H9 (cell line): ENCODE results near the gene MSL2. TPM values are rescaled to one million over a fixed set of nuclear protein-coding genes. Genes with fewer than 3 reads are reported as not detected.

ENCODE experiments used
- DNase-seq: peaks from one replicate; pipeline ENCODE4 v3.0.0-alpha.2; 2017
- H2AFZ ChIP-seq: one replicate; pipeline ENCODE4 v1.6.1; 2013; ENCODE audit warnings: mild to moderate bottlenecking, low read length, control low read depth, moderate library complexity
- H2AK5ac ChIP-seq: 2 replicates; pipeline ENCODE4 v1.6.1; 2013; ENCODE audit warnings: low read length, control low read depth, mixed read lengths; ENCODE audit not compliant: insufficient read length
- H2BK120ac ChIP-seq: one replicate; pipeline ENCODE4 v1.6.1; 2013; ENCODE audit warnings: low read depth, mild to moderate bottlenecking, low read length, control low read depth, inconsistent platforms; ENCODE audit not compliant: poor library complexity, severe bottlenecking
- H2BK12ac ChIP-seq: 2 replicates; pipeline ENCODE4 v1.6.1; 2013; ENCODE audit warnings: low read length, control low read depth, mixed read lengths, low read depth; ENCODE audit not compliant: insufficient read length
- H2BK15ac ChIP-seq: 2 replicates; pipeline ENCODE4 v1.6.1; 2013; ENCODE audit warnings: low read depth, low read length, control low read depth
- H2BK20ac ChIP-seq: one replicate; pipeline ENCODE4 v1.6.1; 2013; ENCODE audit warnings: low read depth, mild to moderate bottlenecking, low read length, control low read depth, inconsistent platforms; ENCODE audit not compliant: poor library complexity, severe bottlenecking
- H2BK5ac ChIP-seq: 2 replicates; pipeline ENCODE4 v1.6.1; 2013; ENCODE audit warnings: low read length, control low read depth, mixed read lengths; ENCODE audit not compliant: insufficient read length
- H3K14ac ChIP-seq: 2 replicates; pipeline ENCODE4 v1.6.1; 2013; ENCODE audit warnings: low read length, control low read depth; ENCODE audit not compliant: insufficient read depth
- H3K18ac ChIP-seq: 2 replicates; pipeline ENCODE4 v1.6.1; 2013; ENCODE audit warnings: low read depth, mild to moderate bottlenecking, mixed read lengths, low read length, control low read depth; ENCODE audit not compliant: insufficient read length
- H3K23ac ChIP-seq: 2 replicates; pipeline ENCODE4 v1.6.1; 2013; ENCODE audit warnings: low read length, control low read depth, mixed read lengths, low read depth; ENCODE audit not compliant: insufficient read length
- H3K23me2 ChIP-seq: 2 replicates; pipeline ENCODE4 v1.6.1; 2013; ENCODE audit warnings: low read depth, mild to moderate bottlenecking, mixed read lengths, low read length, control low read depth; ENCODE audit not compliant: insufficient read length, poor library complexity, severe bottlenecking
- H3K27ac ChIP-seq: 2 replicates; pipeline ENCODE4 v1.5.1; 2013; ENCODE audit warnings: low read length, control low read depth, mixed read lengths, low read depth; ENCODE audit not compliant: insufficient read length
- H3K27me3 ChIP-seq: 2 replicates; pipeline ENCODE4 v1.6.1; 2013; ENCODE audit warnings: low read length, control low read depth, inconsistent platforms; ENCODE audit not compliant: insufficient read depth
- H3K4ac ChIP-seq: 2 replicates; pipeline ENCODE4 v1.6.1; 2013; ENCODE audit warnings: low read depth, mild to moderate bottlenecking, control low read depth, inconsistent platforms, low read length, moderate library complexity
- H3K4me1 ChIP-seq: 2 replicates; pipeline ENCODE4 v1.6.1; 2013; ENCODE audit warnings: low read length, control low read depth, inconsistent platforms; ENCODE audit not compliant: insufficient read depth
- H3K4me2 ChIP-seq: 2 replicates; pipeline ENCODE4 v1.6.1; 2013; ENCODE audit warnings: low read length, control low read depth, mixed read lengths; ENCODE audit not compliant: insufficient read length, insufficient read depth
- H3K56ac ChIP-seq: 2 replicates; pipeline ENCODE4 v1.6.1; 2013; ENCODE audit warnings: low read depth, mild to moderate bottlenecking, mixed read lengths, low read length, control low read depth; ENCODE audit not compliant: insufficient read length
- H3K79me1 ChIP-seq: 2 replicates; pipeline ENCODE4 v1.6.1; 2013; ENCODE audit warnings: low read depth, mild to moderate bottlenecking, moderate library complexity, low read length, control low read depth, inconsistent platforms; ENCODE audit not compliant: insufficient read depth, poor library complexity, severe bottlenecking
- H3K79me2 ChIP-seq: 2 replicates; pipeline ENCODE4 v1.6.1; 2013; ENCODE audit warnings: low read length, control low read depth, inconsistent platforms; ENCODE audit not compliant: insufficient read depth
- H3K9ac ChIP-seq: 2 replicates; pipeline ENCODE4 v1.6.1; 2013; ENCODE audit warnings: low read length, control low read depth, mixed read lengths; ENCODE audit not compliant: insufficient read length; ENCODE audit errors: extremely low read depth
- H3K9me3 ChIP-seq: one replicate; pipeline ENCODE4 v1.6.1; 2013; ENCODE audit warnings: low read depth, low read length, inconsistent platforms; ENCODE audit not compliant: control insufficient read depth
- H3T11ph ChIP-seq: one replicate; pipeline ENCODE4 v1.6.1; 2013; ENCODE audit warnings: mild to moderate bottlenecking, low read length, control low read depth, inconsistent platforms
- H4K20me1 ChIP-seq: one replicate; pipeline ENCODE4 v1.6.1; 2013; ENCODE audit not compliant: control insufficient read depth, insufficient read length, insufficient read depth
- H4K5ac ChIP-seq: 2 replicates; pipeline ENCODE4 v1.6.1; 2013; ENCODE audit warnings: low read depth, mild to moderate bottlenecking, mixed read lengths, low read length, control low read depth; ENCODE audit not compliant: insufficient read length
- H4K8ac ChIP-seq: replicated peaks from 2 replicates; pipeline ENCODE4 v1.6.1; 2013; ENCODE audit warnings: low read length, control low read depth, mixed read lengths, low read depth; ENCODE audit not compliant: insufficient read length
- H4K91ac ChIP-seq: 2 replicates; pipeline ENCODE4 v1.6.1; 2013; ENCODE audit warnings: low read depth, mild to moderate bottlenecking, moderate library complexity, mixed read lengths, low read length, control low read depth; ENCODE audit not compliant: insufficient read length
- H3K27ac Mint-ChIP-seq, 3 experiments: 2 replicates in 2 of 3; 3 replicates in 1 of 3; pipeline ENCODE4 v1.8.0; 2020 to 2021; ENCODE audit warnings: mixed read lengths in 3 of 3, mild to moderate bottlenecking in 1 of 3, moderate library complexity in 1 of 3
- H3K27me3 Mint-ChIP-seq: 2 replicates; pipeline ENCODE4 v1.8.0; 2021; ENCODE audit warnings: low read depth, mild to moderate bottlenecking, moderate library complexity, mixed read lengths
- H3K36me3 Mint-ChIP-seq, 3 experiments: 2 replicates in 2 of 3; 3 replicates in 1 of 3; pipeline ENCODE4 v1.8.0; 2020 to 2021; ENCODE audit warnings: low read depth in 3 of 3, mixed read lengths in 3 of 3; ENCODE audit not compliant: insufficient read depth in 1 of 3
- H3K4me1 Mint-ChIP-seq, 2 experiments: 2 replicates each; pipeline ENCODE4 v1.8.0; 2020; ENCODE audit warnings: mixed read lengths in 2 of 2
- H3K4me3 Mint-ChIP-seq, 2 experiments: 2 replicates in 1 of 2; 3 replicates in 1 of 2; pipeline ENCODE4 v1.8.0; 2020 to 2021; ENCODE audit warnings: mild to moderate bottlenecking in 2 of 2, mixed read lengths in 2 of 2, moderate library complexity in 1 of 2
- H3K9me3 Mint-ChIP-seq, 2 experiments: 2 replicates in 1 of 2; 3 replicates in 1 of 2; pipeline ENCODE4 v1.8.0; 2020; ENCODE audit warnings: mild to moderate bottlenecking in 2 of 2, mixed read lengths in 2 of 2, moderate library complexity in 1 of 2
- CTCF ChIP-seq: fragments of 200-600 bp; sonication (generic); conservative IDR thresholded peaks from 3 replicates; pipeline ENCODE4 v1.8.0; 2021; ENCODE audit warnings: antibody characterized with exemption, mild to moderate bottlenecking
- WGBS: extraction: QIAGEN DNeasy Blood & Tissue Kit; methylation state at CpG from one replicate; pipeline ENCODE4 v1.1.7; 2013; ENCODE audit warnings: missing lambda C conversion rate, low lambda C conversion rate, mixed read lengths; ENCODE audit not compliant: insufficient read length; ENCODE audit errors: extremely low coverage; 5-methylcytosine and 5-hydroxymethylcytosine counted together
- total RNA-seq: library from RNA; stranded (reverse); gene quantifications from 2 replicates; pipeline ENCODE4 v1.2.1, GENCODE V29; 2021

The MSL2 gene
- total RNA-seq, 1 experiment from 2014 or later = 42.7 TPM

GRCh38 chr3:136189859-136190617 lies 6.1 kb downstream of the MSL2 start:
- H3K4me1 ChIP-seq = peaks cover 2% of the 10 kb centered on the region; the same call in 1 of the 2 replicates
- H3K79me2 ChIP-seq = peaks cover 74% of the 10 kb centered on the region
- H2BK15ac ChIP-seq = no peak overlapping the region
- no peak overlapping the region for H2BK12ac ChIP-seq
- H3K4ac ChIP-seq = no peak overlapping the region
- H3K79me1 ChIP-seq = peaks cover 6% of the 10 kb centered on the region
- H3K4me1 Mint-ChIP-seq = peaks cover 56 to 59% of the 10 kb centered on the region in 2 experiments
- TF ChIP-seq CTCF = no peak
- peaks cover 10 to 16% (median 11%) of the 10 kb centered on the region in 3 experiments for H3K36me3 Mint-ChIP-seq
- no peak overlapping the region for H3T11ph ChIP-seq
- H4K5ac ChIP-seq = no peak overlapping the region
- H3K23me2 ChIP-seq = no peaks in the 10 kb centered on the region
- H3K18ac ChIP-seq = no peak overlapping the region
- no peak overlapping the region for H3K4me3 Mint-ChIP-seq
- H3K27ac Mint-ChIP-seq = no peak overlapping the region
- H3K23ac ChIP-seq = no peak overlapping the region
- no peak overlapping the region for H3K56ac ChIP-seq
- H2BK5ac ChIP-seq = no peak overlapping the region
- H3K9me3 ChIP-seq = no peaks in the 10 kb centered on the region
- no peak overlapping the region for H2BK120ac ChIP-seq
- H3K27me3 ChIP-seq = no peaks in the 10 kb centered on the region
- DNase-seq = no peak
- H3K9me3 Mint-ChIP-seq = peaks cover 0 to under 1% of the 10 kb centered on the region in 2 experiments; a peak in 1 of 5 replicates
- no CpG with 5 or more reads among the region's 11 CpGs for WGBS
- H2AK5ac ChIP-seq = no peak overlapping the region
- H2AFZ ChIP-seq = no peak overlapping the region
- H4K20me1 ChIP-seq = no peaks in the 10 kb centered on the region
- no peak overlapping the region for H3K27ac ChIP-seq
- H4K8ac ChIP-seq = no peak overlapping the region
- no peak overlapping the region for H3K4me2 ChIP-seq
- H3K14ac ChIP-seq = no peak overlapping the region
- no peak overlapping the region for H2BK20ac ChIP-seq
- no peak overlapping the region for H4K91ac ChIP-seq
- 0 out of 2 replicates have a peak, but pooled peaks cover 2% of the 10 kb centered on the region for H3K27me3 Mint-ChIP-seq
- H3K9ac ChIP-seq = no peak overlapping the region
